ENCODE data around the gene SCAMP4.

DNA sequence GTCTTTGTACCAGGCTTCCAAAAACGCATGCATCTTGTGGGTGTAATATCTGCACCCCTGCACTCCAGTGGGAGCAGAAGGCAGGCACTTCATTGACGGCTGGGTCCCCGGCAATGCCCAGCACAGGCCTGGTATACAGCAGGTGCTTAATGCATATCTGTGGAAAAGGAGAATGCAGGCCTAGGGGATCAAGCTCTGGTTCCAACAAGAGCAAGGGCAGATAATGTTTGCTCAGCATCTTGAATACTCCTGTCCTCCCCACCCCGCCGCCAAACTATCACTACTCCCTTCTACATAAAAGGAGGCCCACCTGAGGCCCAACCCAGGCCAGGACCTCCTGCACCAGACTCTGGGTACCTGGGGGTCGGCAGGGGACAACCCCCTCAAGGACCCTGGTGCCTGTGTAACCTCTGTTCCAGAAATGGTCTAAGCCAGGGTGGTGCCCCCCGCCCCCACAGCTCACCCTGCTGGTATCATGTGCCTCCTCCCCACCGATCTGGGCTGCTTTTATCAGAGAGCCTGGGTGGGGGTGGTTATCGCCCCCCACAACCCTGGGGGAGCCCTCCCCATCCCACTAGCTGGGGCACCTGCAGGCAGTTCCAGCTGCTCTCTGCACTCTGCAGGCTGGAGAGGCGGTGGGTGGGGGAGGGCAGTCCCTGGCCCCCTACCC, 46.7 kb upstream of the SCAMP4 start:
- TF ChIP-seq TAF1 (IDR thresholded peaks at IDR 0.05; ENCODE audit: borderline replicate concordance, low read depth, low read length) (no peak), SIN3A (IDR thresholded peaks at IDR 0.05; ENCODE audit: borderline replicate concordance, low read depth, low read length) (no peak), RXRA (IDR thresholded peaks at IDR 0.05; ENCODE audit: borderline replicate concordance, low read depth) (no peak), SMC3 (IDR thresholded peaks at IDR 0.05; ENCODE audit: low read depth, low read length) (no peak), FOXJ3 (CRISPR knock-in tag; IDR thresholded peaks at IDR 0.05) (no peak), POLR2AphosphoS5 (IDR thresholded peaks at IDR 0.05; ENCODE audit: low read depth, low read length) (no peak)
- TF ChIP-seq, protein P1, sequence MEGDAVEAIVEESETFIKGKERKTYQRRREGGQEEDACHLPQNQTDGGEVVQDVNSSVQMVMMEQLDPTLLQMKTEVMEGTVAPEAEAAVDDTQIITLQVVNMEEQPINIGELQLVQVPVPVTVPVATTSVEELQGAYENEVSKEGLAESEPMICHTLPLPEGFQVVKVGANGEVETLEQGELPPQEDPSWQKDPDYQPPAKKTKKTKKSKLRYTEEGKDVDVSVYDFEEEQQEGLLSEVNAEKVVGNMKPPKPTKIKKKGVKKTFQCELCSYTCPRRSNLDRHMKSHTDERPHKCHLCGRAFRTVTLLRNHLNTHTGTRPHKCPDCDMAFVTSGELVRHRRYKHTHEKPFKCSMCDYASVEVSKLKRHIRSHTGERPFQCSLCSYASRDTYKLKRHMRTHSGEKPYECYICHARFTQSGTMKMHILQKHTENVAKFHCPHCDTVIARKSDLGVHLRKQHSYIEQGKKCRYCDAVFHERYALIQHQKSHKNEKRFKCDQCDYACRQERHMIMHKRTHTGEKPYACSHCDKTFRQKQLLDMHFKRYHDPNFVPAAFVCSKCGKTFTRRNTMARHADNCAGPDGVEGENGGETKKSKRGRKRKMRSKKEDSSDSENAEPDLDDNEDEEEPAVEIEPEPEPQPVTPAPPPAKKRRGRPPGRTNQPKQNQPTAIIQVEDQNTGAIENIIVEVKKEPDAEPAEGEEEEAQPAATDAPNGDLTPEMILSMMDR (IDR thresholded peaks at IDR 0.05), result no peak
